Activated CD4-positive, alpha-beta memory T cell treated with anti-CD3 and anti-CD28 coated beads for 36 hours (primary cell): ENCODE results near the gene TMEM198. TPM values are rescaled to one million over a fixed set of nuclear protein-coding genes. Genes with fewer than 3 reads are reported as not detected.
A peak's percentile ranks its signal among the peaks of the same experiment; 100 is the strongest.

Experiments
- CTCF ChIA-PET: fragments of 350-600 bp; sonication (Branson Sonifier 250); formaldehyde crosslinking; loops from one replicate; lab custom pipeline; 2021; ENCODE audit warnings: antibody characterized with exemption, inconsistent platforms; lab: Charles Lee
- POLR2A ChIA-PET: fragments of 350-600 bp; sonication (Branson Sonifier 250); formaldehyde crosslinking; loops from one replicate; lab custom pipeline; 2021; ENCODE audit warnings: antibody characterized with exemption; lab: Charles Lee
- DNase-seq: peaks from one replicate; pipeline ENCODE4 v3.0.0-alpha.2; 2020
- H3K27ac Mint-ChIP-seq: one replicate; pipeline ENCODE4 v1.8.0; 2021; ENCODE audit warnings: mixed read lengths
- H3K27me3 Mint-ChIP-seq: one replicate; pipeline ENCODE4 v1.8.0; 2021; ENCODE audit warnings: mixed read lengths
- H3K36me3 Mint-ChIP-seq: one replicate; pipeline ENCODE4 v1.8.0; 2021; ENCODE audit warnings: mixed read lengths
- H3K4me1 Mint-ChIP-seq: one replicate; pipeline ENCODE4 v1.8.0; 2021; ENCODE audit warnings: low read depth, mixed read lengths
- H3K4me3 Mint-ChIP-seq: one replicate; pipeline ENCODE4 v1.8.0; 2021; ENCODE audit warnings: mild to moderate bottlenecking, mixed read lengths
- H3K9me3 Mint-ChIP-seq: one replicate; pipeline ENCODE4 v1.8.0; 2021; ENCODE audit warnings: mixed read lengths
- intact Hi-C: fragments of 100-400 bp; cut with micrococcal nuclease; formaldehyde crosslinking; loops from one replicate; pipeline ENCODE4 v1.15.1; 2023
- total RNA-seq, 2 experiments: library from RNA; stranded (reverse); gene quantifications; one replicate each; pipeline ENCODE4 v1.2.3, GENCODE V29; 2021

Gene TMEM198
- total RNA-seq, 2 experiments from 2014 or later, result 2.6 to 4.4 TPM

- Mint-ChIP-seq H3K36me3 (peaks cover 21% of the 10 kb centered on the region), H3K4me1 (peaks cover 25% of the 10 kb centered on the region), H3K9me3 (no peaks in the 10 kb centered on the region), H3K4me3 (no peak overlapping the region), H3K27me3 (peaks cover 46% of the 10 kb centered on the region), H3K27ac (no peak overlapping the region)
- intact Hi-C loops, result loop anchor here (1.0 kb wide), 1 partner anchor 12 kb away; the partner anchor contains the start of gene GMPPA
- CTCF ChIA-PET, result interaction anchor here (0.6 to 7.2 kb wide), 16 partner anchors 9 to 134 kb away, joined by 3 to 77 read pairs (median 4); partner anchors contain the start of gene GMPPA
- POLR2A ChIA-PET, result no interaction called here
- peak; percentile 65 for DNase-seq
Observed at GRCh38 chr2:219509780-219510511, 33.9 kb upstream of the TMEM198 start.

- H3K36me3 Mint-ChIP-seq, result peaks cover 16% of the 10 kb centered on the region
- no peak overlapping the region for H3K27ac Mint-ChIP-seq
- DNase-seq, result no peak
- ChIA-PET POLR2A (interaction anchor here (1.0 kb wide), 1 partner anchor 119 kb away, joined by 4 read pairs; no protein-coding TSS in a partner anchor), CTCF (interaction anchor here (0.8 to 11.2 kb wide), 9 partner anchors 13 to 133 kb away, joined by 3 to 77 read pairs (median 4); partner anchors contain the start of gene GMPPA)
- H3K4me3 Mint-ChIP-seq, result no peak overlapping the region
- H3K4me1 Mint-ChIP-seq, result peaks cover 25% of the 10 kb centered on the region
- intact Hi-C loops, result no loop called here
- peaks cover 52% of the 10 kb centered on the region for H3K27me3 Mint-ChIP-seq
- H3K9me3 Mint-ChIP-seq, result no peaks in the 10 kb centered on the region
Observed at GRCh38 chr2:219510512-219511135, 33.2 kb upstream of the TMEM198 start.

- peaks cover 61% of the 10 kb centered on the region for H3K27me3 Mint-ChIP-seq
- no peaks in the 10 kb centered on the region for H3K9me3 Mint-ChIP-seq
- no peak overlapping the region for H3K4me3 Mint-ChIP-seq
- H3K36me3 Mint-ChIP-seq, result peaks cover 6% of the 10 kb centered on the region
- no peak overlapping the region for H3K27ac Mint-ChIP-seq
- POLR2A ChIA-PET, result interaction anchor here (1.0 kb wide), 1 partner anchor 120 kb away, joined by 4 read pairs; no protein-coding TSS in a partner anchor
- peaks cover 25% of the 10 kb centered on the region for H3K4me1 Mint-ChIP-seq
- no peak for DNase-seq
- CTCF ChIA-PET, result interaction anchor here (0.6 to 11.2 kb wide), 7 partner anchors 8 to 109 kb away, joined by 3 to 77 read pairs (median 5); partner anchors contain the start of gene GMPPA
- intact Hi-C loops, result no loop called here
Observed at GRCh38 chr2:219511547-219512325, 32.1 kb upstream of the TMEM198 start.

- Mint-ChIP-seq H3K9me3 (no peaks in the 10 kb centered on the region), H3K4me1 (peaks cover 25% of the 10 kb centered on the region), H3K36me3 (no peaks in the 10 kb centered on the region), H3K4me3 (no peak overlapping the region), H3K27ac (no peak overlapping the region), H3K27me3 (peaks cover 66% of the 10 kb centered on the region)
- no peak for DNase-seq
- CTCF ChIA-PET, result interaction anchor here (0.6 to 11.2 kb wide), 5 partner anchors 15 to 109 kb away, joined by 3 to 77 read pairs (median 5); partner anchors contain the start of gene GMPPA
- POLR2A ChIA-PET, result no interaction called here
- intact Hi-C loops, result no loop called here
Observed at GRCh38 chr2:219512524-219513216, 31.2 kb upstream of the TMEM198 start.

- H3K4me3 Mint-ChIP-seq, result no peak overlapping the region
- peaks cover 25% of the 10 kb centered on the region for H3K4me1 Mint-ChIP-seq
- CTCF ChIA-PET, result interaction anchor here (0.6 to 11.2 kb wide), 4 partner anchors 15 to 111 kb away, joined by 3 to 76 read pairs (median 3); no protein-coding TSS in a partner anchor
- intact Hi-C loops, result no loop called here
- peaks cover 75% of the 10 kb centered on the region for H3K27me3 Mint-ChIP-seq
- H3K9me3 Mint-ChIP-seq, result no peaks in the 10 kb centered on the region
- no peak overlapping the region for H3K27ac Mint-ChIP-seq
- no peaks in the 10 kb centered on the region for H3K36me3 Mint-ChIP-seq
- DNase-seq, result no peak
- POLR2A ChIA-PET, result no interaction called here
Observed at GRCh38 chr2:219513787-219514186, 30.0 kb upstream of the TMEM198 start.

GRCh38 chr2:219514196-219514761, 29.5 kb upstream of the TMEM198 start, which contains the start of gene ASIC4:
Gene ASIC4 (plus strand): TSS chr2:219514482. CDS start chr2:219514725, 243 bp downstream.
- Mint-ChIP-seq H3K4me3 (no peak within 1 kb of the TSS), H3K27ac (no peak within 1 kb of the TSS), H3K27me3 (peaks cover 74% of the 10 kb centered on the region), H3K36me3 (no peaks in the 10 kb centered on the region), H3K9me3 (no peaks in the 10 kb centered on the region), H3K4me1 (peaks cover 25% of the 10 kb centered on the region)
- no peak for DNase-seq
- intact Hi-C loops, result no loop called here
- CTCF ChIA-PET, result interaction anchor here (0.6 to 11.2 kb wide), 3 partner anchors 15 to 112 kb away, joined by 3 to 76 read pairs (median 3); no protein-coding TSS in a partner anchor
- POLR2A ChIA-PET, result no interaction called here

- intact Hi-C loops, result no loop called here
- ChIA-PET CTCF (interaction anchor here (1.4 to 11.2 kb wide), 2 partner anchors 14 to 18 kb away, joined by 3 to 76 read pairs; no protein-coding TSS in a partner anchor), POLR2A (no interaction called here)
- DNase-seq, result no peak
- H3K4me1 Mint-ChIP-seq, result peaks cover 20% of the 10 kb centered on the region
- no peaks in the 10 kb centered on the region for H3K36me3 Mint-ChIP-seq
- peaks cover 73% of the 10 kb centered on the region for H3K27me3 Mint-ChIP-seq
- no peak overlapping the region for H3K27ac Mint-ChIP-seq
- H3K9me3 Mint-ChIP-seq, result no peaks in the 10 kb centered on the region
- no peak overlapping the region for H3K4me3 Mint-ChIP-seq
Observed at GRCh38 chr2:219514836-219515235, 29.0 kb upstream of the TMEM198 start.

- no peak overlapping the region for H3K27ac Mint-ChIP-seq
- ChIA-PET CTCF (interaction anchor here (11.2 kb wide), 1 partner anchor 13 kb away, joined by 76 read pairs; no protein-coding TSS in a partner anchor), POLR2A (no interaction called here)
- no peak overlapping the region for H3K4me3 Mint-ChIP-seq
- no peaks in the 10 kb centered on the region for H3K36me3 Mint-ChIP-seq
- H3K4me1 Mint-ChIP-seq, result peaks cover 12% of the 10 kb centered on the region
- H3K27me3 Mint-ChIP-seq, result peaks cover 72% of the 10 kb centered on the region
- no peaks in the 10 kb centered on the region for H3K9me3 Mint-ChIP-seq
- intact Hi-C loops, result no loop called here
- DNase-seq, result no peak
Observed at GRCh38 chr2:219515874-219516629, 27.8 kb upstream of the TMEM198 start.

- intact Hi-C loops, result no loop called here
- no peaks in the 10 kb centered on the region for H3K9me3 Mint-ChIP-seq
- no peak overlapping the region for H3K27ac Mint-ChIP-seq
- no peak overlapping the region for H3K4me3 Mint-ChIP-seq
- H3K36me3 Mint-ChIP-seq, result no peaks in the 10 kb centered on the region
- ChIA-PET POLR2A (no interaction called here), CTCF (interaction anchor here (11.2 kb wide), 1 partner anchor 12 kb away, joined by 76 read pairs; no protein-coding TSS in a partner anchor)
- DNase-seq, result no peak
- H3K4me1 Mint-ChIP-seq, result peaks cover 15% of the 10 kb centered on the region
- peaks cover 74% of the 10 kb centered on the region for H3K27me3 Mint-ChIP-seq
Observed at GRCh38 chr2:219516888-219517287, 26.9 kb upstream of the TMEM198 start.
